DOHH2 (cell line): ENCODE data around the gene ABCB8.

Experiments used
- H3F3A ChIP-seq: fragments of 200-600 bp; sonication (generic), shearing (Covaris generic); 2 replicates; pipeline ENCODE4 v1.6.0; 2016; ENCODE audit warnings: antibody characterized with exemption, mild to moderate bottlenecking; ENCODE audit not compliant: control insufficient read depth, insufficient read depth
- H3K27ac ChIP-seq: fragments of 200-600 bp; sonication (generic); 2 replicates; pipeline ENCODE4 v1.5.1; 2014; ENCODE audit warnings: low read depth, mild to moderate bottlenecking, low read length, moderate library complexity
- H3K27me3 ChIP-seq: fragments of 200-600 bp; sonication (generic); 2 replicates; pipeline ENCODE4 v1.6.1; 2014; ENCODE audit warnings: mild to moderate bottlenecking, low read length, mixed read lengths; ENCODE audit not compliant: control insufficient read depth
- H3K36me3 ChIP-seq: fragments of 200-600 bp; sonication (generic); 2 replicates; pipeline ENCODE4 v1.6.1; 2014; ENCODE audit warnings: mild to moderate bottlenecking, low read length, moderate library complexity, mixed read lengths; ENCODE audit not compliant: control insufficient read depth
- H3K4me1 ChIP-seq: fragments of 200-600 bp; sonication (generic); 2 replicates; pipeline ENCODE4 v1.6.1; 2014; ENCODE audit warnings: mild to moderate bottlenecking, low read length, mixed read lengths; ENCODE audit not compliant: control insufficient read depth
- H3K4me2 ChIP-seq: fragments of 200-600 bp; sonication (generic); 2 replicates; pipeline ENCODE4 v1.6.0; 2014; ENCODE audit warnings: mild to moderate bottlenecking, low read length, moderate library complexity
- H3K4me3 ChIP-seq: fragments of 200-600 bp; sonication (generic); 2 replicates; pipeline ENCODE4 v1.5.1; 2014; ENCODE audit warnings: mild to moderate bottlenecking, low read length, mixed read lengths
- H3K79me2 ChIP-seq: fragments of 200-600 bp; sonication (generic); 2 replicates; pipeline ENCODE4 v1.6.1; 2014; ENCODE audit warnings: mild to moderate bottlenecking, low read length, mixed read lengths; ENCODE audit not compliant: control insufficient read depth
- H3K9me2 ChIP-seq: fragments of 200-600 bp; sonication (generic); replicated peaks from 2 replicates; pipeline ENCODE4 v1.6.1; 2014; ENCODE audit warnings: mild to moderate bottlenecking, low read length, mixed read lengths; ENCODE audit not compliant: control insufficient read depth
- H3K9me3 ChIP-seq: fragments of 200-600 bp; sonication (generic); 2 replicates; pipeline ENCODE4 v1.6.1; 2014; ENCODE audit warnings: antibody characterized with exemption, low read length, mixed read lengths; ENCODE audit not compliant: control insufficient read depth, insufficient read depth
- H4K20me1 ChIP-seq: fragments of 200-600 bp; sonication (generic); 2 replicates; pipeline ENCODE4 v1.6.0; 2014; ENCODE audit warnings: low read depth, mild to moderate bottlenecking, antibody characterized with exemption, low read length, moderate library complexity; ENCODE audit not compliant: control insufficient read depth, insufficient read depth
- EZH2phosphoT487 ChIP-seq: fragments of 200-600 bp; sonication (generic); IDR thresholded peaks from 2 replicates; pipeline ENCODE4 v1.6.1; 2017; ENCODE audit warnings: borderline replicate concordance, mild to moderate bottlenecking, antibody characterized with exemption, low read length, moderate library complexity, mixed read lengths
- TF ChIP-seq, protein P1 (sequence below): fragments of 200-600 bp; sonication (generic); IDR thresholded peaks from one replicate; pipeline ENCODE4 v1.5.1; 2014; ENCODE audit warnings: antibody characterized with exemption, mild to moderate bottlenecking, low read depth, low read length; ENCODE audit not compliant: poor library complexity, severe bottlenecking

Gene ABCB8

DNA sequence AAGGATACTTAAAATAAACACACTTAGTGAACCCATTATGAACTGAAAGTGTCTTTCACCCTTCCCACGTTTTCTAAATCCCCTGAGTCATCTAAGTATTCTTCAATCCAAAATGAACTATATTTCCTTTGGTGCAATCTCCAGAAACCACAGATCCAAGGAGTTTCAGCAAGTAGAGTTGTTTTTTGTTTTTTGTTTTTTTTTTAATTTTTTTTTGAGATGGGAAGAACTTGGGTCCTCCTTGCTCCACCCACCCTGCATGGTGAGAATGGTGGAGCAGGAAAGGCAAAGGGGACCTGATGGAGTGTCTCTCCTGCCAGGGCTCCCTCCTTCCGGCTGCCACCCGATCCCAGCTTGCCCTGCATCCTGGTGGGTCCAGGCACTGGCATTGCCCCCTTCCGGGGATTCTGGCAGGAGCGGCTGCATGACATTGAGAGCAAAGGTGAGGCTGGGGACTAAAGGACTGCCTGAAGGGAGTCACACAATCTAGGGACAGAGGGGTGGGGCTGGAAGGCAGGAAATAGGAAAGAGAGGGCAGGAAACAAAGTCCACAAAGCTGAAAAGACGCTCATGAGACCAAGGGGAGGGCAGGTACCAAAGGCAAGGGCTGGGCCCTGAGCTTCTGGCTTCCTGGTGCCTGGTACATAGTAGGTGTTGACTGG lies 16.1 kb upstream of the ABCB8 start:
- Histone ChIP-seq H3K79me2 (no peaks in the 10 kb centered on the region), H3K9me2 (no peaks in the 10 kb centered on the region), H3K27ac (no peak overlapping the region), H3K4me2 (no peak overlapping the region), H3K36me3 (no peaks in the 10 kb centered on the region), H3K27me3 (no peaks in the 10 kb centered on the region), H3K9me3 (no peaks in the 10 kb centered on the region), H3F3A (peaks cover 6% of the 10 kb centered on the region; the same call in 1 of the 2 replicates), H3K4me1 (peaks cover 46% of the 10 kb centered on the region), H4K20me1 (no peaks in the 10 kb centered on the region), H3K4me3 (no peak overlapping the region)
- TF ChIP-seq, protein P1, sequence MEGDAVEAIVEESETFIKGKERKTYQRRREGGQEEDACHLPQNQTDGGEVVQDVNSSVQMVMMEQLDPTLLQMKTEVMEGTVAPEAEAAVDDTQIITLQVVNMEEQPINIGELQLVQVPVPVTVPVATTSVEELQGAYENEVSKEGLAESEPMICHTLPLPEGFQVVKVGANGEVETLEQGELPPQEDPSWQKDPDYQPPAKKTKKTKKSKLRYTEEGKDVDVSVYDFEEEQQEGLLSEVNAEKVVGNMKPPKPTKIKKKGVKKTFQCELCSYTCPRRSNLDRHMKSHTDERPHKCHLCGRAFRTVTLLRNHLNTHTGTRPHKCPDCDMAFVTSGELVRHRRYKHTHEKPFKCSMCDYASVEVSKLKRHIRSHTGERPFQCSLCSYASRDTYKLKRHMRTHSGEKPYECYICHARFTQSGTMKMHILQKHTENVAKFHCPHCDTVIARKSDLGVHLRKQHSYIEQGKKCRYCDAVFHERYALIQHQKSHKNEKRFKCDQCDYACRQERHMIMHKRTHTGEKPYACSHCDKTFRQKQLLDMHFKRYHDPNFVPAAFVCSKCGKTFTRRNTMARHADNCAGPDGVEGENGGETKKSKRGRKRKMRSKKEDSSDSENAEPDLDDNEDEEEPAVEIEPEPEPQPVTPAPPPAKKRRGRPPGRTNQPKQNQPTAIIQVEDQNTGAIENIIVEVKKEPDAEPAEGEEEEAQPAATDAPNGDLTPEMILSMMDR: no peak
- TF ChIP-seq EZH2phosphoT487: no peak

DNA sequence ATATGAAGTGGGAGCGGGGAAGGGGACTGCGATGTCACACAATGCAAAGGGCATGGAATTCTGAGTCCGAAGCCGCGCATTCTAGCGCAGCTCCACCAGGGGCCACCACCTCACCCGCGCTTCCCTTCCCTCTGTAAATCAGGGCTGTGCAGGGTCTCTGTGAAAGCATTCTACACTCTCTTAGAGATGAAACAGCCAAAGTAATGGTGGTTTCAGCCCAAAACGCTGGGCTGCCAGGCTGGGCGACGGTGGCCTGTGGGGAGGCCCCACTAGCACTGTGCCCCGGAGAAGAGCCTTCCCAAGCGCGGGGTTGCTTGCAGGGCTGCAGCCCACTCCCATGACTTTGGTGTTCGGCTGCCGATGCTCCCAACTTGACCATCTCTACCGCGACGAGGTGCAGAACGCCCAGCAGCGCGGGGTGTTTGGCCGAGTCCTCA lies 15.3 kb upstream of the ABCB8 start:
- peaks cover 6% of the 10 kb centered on the region; the same call in 1 of the 2 replicates for H3F3A ChIP-seq
- no peaks in the 10 kb centered on the region for H3K36me3 ChIP-seq
- H3K27me3 ChIP-seq: no peaks in the 10 kb centered on the region
- no peaks in the 10 kb centered on the region for H3K9me2 ChIP-seq
- H4K20me1 ChIP-seq: no peaks in the 10 kb centered on the region
- H3K27ac ChIP-seq: no peak overlapping the region
- no peaks in the 10 kb centered on the region for H3K79me2 ChIP-seq
- H3K9me3 ChIP-seq: no peaks in the 10 kb centered on the region
- H3K4me1 ChIP-seq: peaks cover 51% of the 10 kb centered on the region
- TF ChIP-seq, protein P1: peak; percentile 58
- TF ChIP-seq EZH2phosphoT487: no peak
- H3K4me3 ChIP-seq: no peak overlapping the region
- peak overlapping the region; percentile 90 for H3K4me2 ChIP-seq

DNA sequence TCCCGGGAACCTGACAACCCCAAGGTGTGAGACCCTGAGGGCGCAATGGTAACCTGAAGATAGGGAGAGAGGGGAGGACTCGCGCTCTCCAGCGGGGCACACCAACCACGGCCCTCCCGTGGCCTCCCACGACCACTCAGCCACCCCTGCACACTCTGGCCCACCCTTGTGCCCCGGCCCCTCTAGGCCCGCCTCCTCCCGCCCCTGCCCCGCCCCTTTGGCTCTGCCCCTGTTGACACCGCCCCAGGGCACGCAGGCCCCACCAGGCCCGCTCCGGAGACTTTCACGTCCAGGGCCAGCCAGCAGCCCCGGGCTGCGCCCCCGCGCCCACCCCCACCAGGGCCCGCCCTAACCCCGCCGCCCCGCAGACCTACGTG lies 14.9 kb upstream of the ABCB8 start:
- H3K4me3 ChIP-seq: peak overlapping the region; percentile 76; the same call in 1 of the 2 replicates
- H3K27me3 ChIP-seq: no peaks in the 10 kb centered on the region
- no peaks in the 10 kb centered on the region for H3K36me3 ChIP-seq
- H4K20me1 ChIP-seq: no peaks in the 10 kb centered on the region
- no peaks in the 10 kb centered on the region for H3K79me2 ChIP-seq
- H3K27ac ChIP-seq: no peak overlapping the region
- peak overlapping the region; percentile 90 for H3K4me2 ChIP-seq
- H3F3A ChIP-seq: peaks cover 6% of the 10 kb centered on the region; the same call in 1 of the 2 replicates
- no peaks in the 10 kb centered on the region for H3K9me2 ChIP-seq
- H3K4me1 ChIP-seq: peaks cover 51% of the 10 kb centered on the region
- no peak for TF ChIP-seq EZH2phosphoT487
- TF ChIP-seq, protein P1: no peak
- H3K9me3 ChIP-seq: no peaks in the 10 kb centered on the region
